IPS-NIHi7 (cell line): Measurements from ENCODE around the gene OSCAR.

Experiments used
- DNase-seq: peaks from one replicate; pipeline ENCODE4 v3.0.0; 2012; ENCODE audit warnings: mixed read lengths; ENCODE audit errors: extremely low spot score

The OSCAR gene

DNA sequence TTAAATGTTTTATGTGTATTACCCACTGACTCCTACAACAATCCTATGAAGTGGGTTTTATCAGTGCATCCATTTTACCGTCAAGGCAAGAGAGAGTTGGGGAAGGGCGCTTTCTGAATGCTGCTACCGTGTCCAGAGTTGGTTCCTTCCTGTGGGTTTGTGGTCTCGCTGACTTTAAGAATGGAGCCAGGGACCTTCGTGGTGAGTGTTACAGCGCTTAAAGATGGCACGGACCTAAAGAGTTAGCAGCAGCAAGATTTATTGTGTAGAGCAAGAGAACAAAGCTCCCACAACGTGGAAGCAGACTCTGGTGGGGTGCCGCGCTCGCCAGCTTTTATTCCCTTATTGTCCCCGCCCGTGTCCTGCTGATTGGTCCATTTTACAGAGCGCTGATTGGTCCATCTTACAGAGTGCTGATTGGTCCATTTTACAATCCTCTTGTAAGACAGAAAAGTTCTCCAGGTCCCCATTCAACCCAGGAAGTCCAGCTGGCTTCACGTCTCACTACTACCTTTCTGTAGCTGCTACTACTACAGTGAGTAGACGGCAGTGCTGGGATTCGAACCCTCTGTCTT lies 6.1 kb downstream of the OSCAR start:
- no peak for DNase-seq

DNA sequence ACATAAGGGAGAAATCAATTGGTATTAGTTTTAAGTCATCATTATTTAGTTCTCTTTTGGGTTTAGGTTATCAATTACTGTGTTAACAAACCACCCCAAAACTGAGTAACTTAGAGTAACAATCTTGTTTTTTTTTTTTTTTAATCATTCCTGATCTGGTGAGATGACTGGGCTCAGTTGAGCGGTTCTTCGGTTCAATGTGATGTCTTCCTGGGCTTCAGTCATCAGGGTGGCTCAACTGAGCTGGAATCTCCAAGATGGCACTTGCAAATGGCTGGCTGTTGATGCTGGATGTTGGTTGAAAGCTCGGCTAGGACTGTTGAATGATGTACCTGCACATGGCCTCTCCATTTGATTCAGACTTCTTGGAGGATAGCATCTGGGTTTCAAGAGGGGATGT lies 16.2 kb downstream of the OSCAR start:
- no peak for DNase-seq

DNA sequence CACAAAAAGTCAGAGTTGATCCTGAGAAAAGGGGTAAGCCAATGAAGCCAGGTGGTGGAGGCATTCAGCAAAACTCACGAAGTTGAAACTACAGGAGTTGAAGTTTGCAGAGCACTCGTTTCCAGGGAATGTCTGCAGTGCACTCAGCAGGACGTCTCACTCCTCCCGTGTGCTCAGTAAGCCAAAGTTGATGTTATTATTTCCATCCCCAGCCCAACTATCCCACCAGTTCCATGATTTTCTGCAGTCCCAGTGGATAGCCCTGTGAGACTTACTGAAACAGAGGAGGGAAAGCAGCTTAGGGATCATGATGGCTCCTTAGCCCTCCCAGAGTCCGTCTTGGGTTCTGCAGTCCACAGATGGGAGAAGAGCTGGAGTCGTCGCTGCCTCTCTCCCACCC lies 19.6 kb downstream of the OSCAR start, which contains the start of gene TARM1:
TSS of gene TARM1 (minus strand) at position 334 of the 400 bp plus-strand sequence. CDS start at position 309, 25 bp downstream.
- DNase-seq: no peak

DNA sequence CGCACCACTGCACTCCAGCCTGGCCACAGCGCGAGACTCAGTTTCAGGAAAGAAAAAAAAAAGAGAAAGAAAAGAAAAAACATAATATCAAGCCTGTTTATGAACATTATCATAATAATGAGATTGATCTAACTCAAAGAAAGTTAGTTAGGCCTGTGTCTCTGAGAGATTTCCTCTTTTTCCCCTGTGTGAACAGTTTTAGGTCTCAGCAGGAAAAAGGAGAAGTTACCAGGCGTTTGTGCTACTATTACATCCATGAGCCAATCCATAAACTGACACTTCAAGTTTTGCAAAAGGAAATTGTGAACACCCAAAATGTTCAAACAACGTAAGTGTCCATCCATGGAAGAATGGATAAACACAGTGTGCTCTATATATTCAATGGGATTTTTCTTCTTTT lies 23.3 kb downstream of the OSCAR start:
- DNase-seq: no peak

DNA sequence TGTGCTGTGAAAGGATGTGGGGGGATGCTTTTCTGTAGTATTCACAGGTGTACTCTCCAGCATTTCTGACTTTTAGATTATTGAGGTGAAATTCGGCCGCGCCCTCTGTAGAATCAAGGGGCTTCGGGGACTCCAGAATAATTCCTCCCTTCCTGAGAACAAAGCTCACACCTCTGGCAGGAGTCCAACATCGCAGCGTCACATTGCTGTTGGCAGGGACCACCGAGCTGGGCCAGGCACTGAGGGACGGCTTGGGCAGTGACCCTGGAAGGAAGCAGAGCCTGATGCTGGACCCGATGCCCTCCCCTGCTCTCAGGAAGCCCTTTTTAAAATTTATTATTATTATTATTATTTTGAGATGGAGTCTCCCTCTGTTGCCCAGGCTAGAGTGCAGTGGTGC lies 25.8 kb downstream of the OSCAR start:
- DNase-seq: no peak

DNA sequence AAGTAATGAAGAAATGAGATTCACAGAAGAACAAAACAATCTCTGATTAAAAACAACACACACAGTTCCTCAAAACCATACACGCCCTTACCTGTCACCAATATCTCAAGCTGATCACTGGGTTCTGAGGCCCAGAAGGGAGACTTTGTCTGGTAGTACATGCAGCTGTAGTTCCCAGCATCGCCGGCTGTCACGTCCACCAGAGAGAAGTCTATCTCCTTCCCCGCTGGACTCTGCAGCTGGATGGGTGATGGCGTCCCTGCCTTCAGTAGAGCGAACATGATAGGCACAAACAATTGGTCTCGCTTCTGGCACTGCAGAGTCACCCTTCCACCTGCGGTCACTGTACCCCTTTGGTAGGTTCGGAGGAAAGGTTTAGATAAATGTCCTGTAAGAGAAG lies 26.8 kb downstream of the OSCAR start:
- DNase-seq: no peak

DNA sequence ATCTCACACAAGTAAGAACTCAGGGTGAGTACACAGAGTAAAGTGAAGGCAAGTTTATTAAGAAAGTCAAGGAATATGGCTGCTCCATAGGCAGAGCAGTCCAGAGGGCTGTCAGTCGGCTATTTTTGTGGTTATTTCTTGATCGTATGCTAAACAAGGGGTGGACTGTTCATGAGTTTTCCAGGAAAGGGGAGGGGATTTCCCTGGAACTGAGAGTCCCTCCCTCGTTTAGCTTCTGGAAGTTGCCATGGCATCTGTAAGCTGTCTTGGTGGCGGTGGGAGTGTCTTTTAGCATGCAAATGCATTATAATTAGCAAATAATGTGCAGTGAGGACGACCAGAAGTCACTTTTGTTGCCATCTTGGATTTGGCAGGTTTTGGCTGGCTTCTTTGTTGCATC lies 31.1 kb downstream of the OSCAR start:
- no peak for DNase-seq

DNA sequence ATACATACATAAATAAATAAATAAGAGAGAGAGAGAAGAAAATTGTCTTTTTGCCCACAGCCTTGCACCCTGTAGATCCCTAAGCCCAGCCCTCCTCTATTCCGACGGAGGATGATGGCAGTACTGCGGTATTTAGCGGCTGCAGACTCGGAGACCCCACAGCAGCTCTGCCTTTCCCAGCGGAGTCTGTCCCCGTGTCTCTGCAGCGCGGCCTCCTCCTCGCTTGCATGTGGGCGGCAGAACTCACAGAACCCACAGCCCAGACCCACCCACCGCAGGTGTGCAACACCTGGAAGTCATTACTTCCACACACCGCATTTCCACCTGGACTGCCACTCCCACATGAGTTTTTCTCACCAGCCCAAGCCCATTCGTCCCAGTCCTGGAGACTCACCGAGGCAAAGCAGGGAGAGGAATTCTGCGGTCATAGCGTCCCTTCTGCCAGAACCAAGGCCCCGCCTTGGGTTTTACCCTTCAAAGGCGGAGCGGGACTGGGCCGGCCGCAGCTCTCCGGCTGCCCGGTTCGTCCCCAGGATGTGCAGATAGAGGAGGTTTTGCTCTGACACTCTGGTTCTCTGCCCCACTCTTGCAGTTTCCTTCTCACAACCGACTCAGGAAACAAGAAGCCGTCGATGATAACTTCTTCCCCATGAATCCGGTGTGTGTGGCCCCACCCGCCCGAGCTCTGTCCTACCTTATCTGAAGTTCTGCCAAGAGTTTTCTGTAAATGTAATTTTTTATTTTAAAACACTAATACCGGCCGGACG lies 37.1 kb downstream of the OSCAR start, which contains the start of gene VSTM1:
TSS of gene VSTM1 (minus strand) at position 548 of the 767 bp plus-strand sequence. CDS start at position 428, 120 bp downstream.
- no peak for DNase-seq

DNA sequence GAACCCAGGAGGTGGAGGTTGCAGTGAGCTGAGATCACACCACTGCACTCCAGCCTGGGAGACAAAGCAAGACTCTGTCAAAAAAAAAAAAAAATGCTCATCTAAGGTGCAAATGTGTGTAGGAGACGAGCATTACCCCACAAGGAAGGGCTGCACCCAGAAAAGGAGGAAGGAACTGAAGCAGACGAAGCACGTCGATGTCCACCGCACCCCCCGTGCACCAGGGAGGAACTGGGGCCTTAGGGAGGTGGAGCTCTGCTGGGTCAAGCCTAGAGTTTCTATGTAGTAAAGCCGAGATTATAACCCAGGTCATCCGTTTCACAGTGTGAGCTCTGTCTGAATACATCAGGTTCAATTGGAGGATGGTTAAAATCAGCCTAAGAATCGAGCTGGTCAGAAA lies 38.0 kb downstream of the OSCAR start:
- no peak for DNase-seq

DNA sequence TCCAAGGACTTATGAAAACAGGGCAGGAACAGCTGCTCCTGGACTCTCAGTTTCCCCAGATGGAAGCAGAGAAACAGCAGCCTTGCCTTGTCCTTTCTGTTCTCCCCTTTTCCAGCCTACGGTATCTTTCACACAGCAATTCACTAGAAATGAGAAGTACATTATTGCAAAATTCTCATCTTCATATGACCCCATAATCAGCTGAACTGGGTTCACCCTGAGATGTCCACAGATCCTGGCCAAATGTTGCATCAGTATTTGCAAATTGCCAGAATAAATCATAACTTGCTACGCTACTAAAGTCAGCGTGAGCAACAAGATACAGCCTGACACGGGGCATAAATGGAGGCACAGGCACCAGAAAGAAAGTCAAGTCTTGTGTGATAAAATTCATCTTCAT lies 53.0 kb downstream of the OSCAR start:
- DNase-seq: no peak

DNA sequence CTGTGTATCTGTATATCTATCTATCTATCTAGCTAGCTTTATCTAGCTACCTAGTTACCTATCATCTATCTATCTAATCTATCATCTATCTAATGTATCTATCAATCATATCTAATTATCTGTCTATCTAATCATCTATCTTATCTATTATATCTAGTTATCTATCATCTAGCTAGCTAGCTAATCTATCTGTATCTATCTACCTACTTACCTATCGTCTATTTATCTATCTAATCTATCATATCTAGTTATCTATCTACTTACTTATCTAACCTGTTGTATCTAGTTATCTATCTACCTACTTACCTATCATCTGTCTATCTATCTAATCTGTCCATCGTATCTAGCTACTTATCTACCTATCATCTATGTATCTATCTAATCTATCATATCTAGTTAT lies 54.8 kb downstream of the OSCAR start:
- DNase-seq: no peak
